ENCODE data around the gene FNDC3A. TPM values are rescaled to one million over a fixed set of nuclear protein-coding genes. Genes with fewer than 3 reads are reported as not detected.

FNDC3A gene
- total RNA-seq, 1 experiment from 2014 or later = 24.3 TPM

GRCh38 chr13:49040872-49041271 lies 65.2 kb downstream of the FNDC3A start:
- no peaks in the 10 kb centered on the region for H3K27me3 ChIP-seq (ENCODE audit: control insufficient read depth, insufficient read depth, low read length)
- no peaks in the 10 kb centered on the region for H3K9me3 ChIP-seq (ENCODE audit: control insufficient read depth, insufficient read depth, low read depth, low read length)
- no peaks in the 10 kb centered on the region for H3K4me1 ChIP-seq (ENCODE audit: control insufficient read depth, insufficient read depth, low read length)
- DNase-seq (ENCODE audit: low read depth, low spot score) = no peak
- H3K4me3 ChIP-seq (ENCODE audit: low read depth in 2 of 2, low read length in 2 of 2) = no peak overlapping the region
- ChIA-PET CTCF (no interaction called here), POLR2A (no interaction called here)
- TF ChIP-seq TCF7L2 (IDR thresholded peaks at IDR 0.05; ENCODE audit: low read depth, low read length) (no peak), REST (IDR thresholded peaks at IDR 0.05; ENCODE audit: insufficient read depth in 1 of 2, low read depth in 2 of 2, low read length in 1 of 2) (no peak), POLR2AphosphoS5 (IDR thresholded peaks at IDR 0.05; ENCODE audit: low read depth, low read length) (no peak), SIN3A (IDR thresholded peaks at IDR 0.05; ENCODE audit: borderline replicate concordance, insufficient read depth, low read depth, low read length) (no peak), CTCF (IDR thresholded peaks at IDR 0.05) (no peak)
- BruUV-seq (replicated peaks) = no TSS peak
- H3K27ac ChIP-seq (ENCODE audit: low read length) = no peak overlapping the region
- H3K36me3 ChIP-seq (ENCODE audit: control insufficient read depth, insufficient read depth, low read length) = no peaks in the 10 kb centered on the region; the same call in 1 of the 2 replicates
- in situ Hi-C loops (cut with HindIII; ENCODE audit: low pct_unique_long_range_greater_than_20kb, low sequenced_read_pairs) = no loop called here
- ATAC-seq = no peak
- intact Hi-C loops (cut with micrococcal nuclease; ENCODE audit: unreplicated experiment) = no loop called here

- POLR2A ChIA-PET = no interaction called here
- intact Hi-C loops (cut with micrococcal nuclease; ENCODE audit: unreplicated experiment) = no loop called here
- TF ChIP-seq POLR2AphosphoS5 (IDR thresholded peaks at IDR 0.05; ENCODE audit: low read depth, low read length) (no peak), TCF7L2 (IDR thresholded peaks at IDR 0.05; ENCODE audit: low read depth, low read length) (no peak), CTCF (IDR thresholded peaks at IDR 0.05) (no peak), REST (IDR thresholded peaks at IDR 0.05; ENCODE audit: insufficient read depth in 1 of 2, low read depth in 2 of 2, low read length in 1 of 2) (no peak), SIN3A (IDR thresholded peaks at IDR 0.05; ENCODE audit: borderline replicate concordance, insufficient read depth, low read depth, low read length) (no peak)
Observed at GRCh38 chr13:49042476-49042875, 66.8 kb downstream of the FNDC3A start.

More at GRCh38 chr13:49042476-49042875, 66.8 kb downstream of the FNDC3A start:
- Histone ChIP-seq H3K4me3 (ENCODE audit: low read depth in 2 of 2, low read length in 2 of 2) (no peak overlapping the region), H3K27me3 (ENCODE audit: control insufficient read depth, insufficient read depth, low read length) (no peaks in the 10 kb centered on the region), H3K9me3 (ENCODE audit: control insufficient read depth, insufficient read depth, low read depth, low read length) (no peaks in the 10 kb centered on the region), H3K4me1 (ENCODE audit: control insufficient read depth, insufficient read depth, low read length) (no peaks in the 10 kb centered on the region), H3K36me3 (ENCODE audit: control insufficient read depth, insufficient read depth, low read length) (no peaks in the 10 kb centered on the region; the same call in 1 of the 2 replicates), H3K27ac (ENCODE audit: low read length) (no peak overlapping the region)
- in situ Hi-C loops (cut with HindIII; ENCODE audit: low pct_unique_long_range_greater_than_20kb, low sequenced_read_pairs) = no loop called here
- ATAC-seq (no peak), DNase-seq (ENCODE audit: low read depth, low spot score) (no peak)
- CTCF ChIA-PET = no interaction called here
- no TSS peak for BruUV-seq (replicated peaks)
